Prostate gland (tissue), 2 donors: ENCODE measurements around the gene TRPV3.

ENCODE experiments used
- CTCF ChIP-seq, 4 experiments: fragments of 200-600 bp in 2 of 4; fragments of 450-650 bp in 2 of 4; sonication (generic) in 2 of 4; IDR thresholded peaks; 1 replicate in 3 of 4; 2 replicates in 1 of 4; pipeline ENCODE4 v1.5.1; 2016 to 2019; ENCODE audit warnings: antibody characterized with exemption in 4 of 4, mild to moderate bottlenecking in 2 of 4, moderate library complexity in 2 of 4
- POLR2A ChIP-seq: fragments of 450-650 bp; IDR thresholded peaks from one replicate; pipeline ENCODE4 v1.6.1; 2016; ENCODE audit warnings: antibody characterized with exemption, mild to moderate bottlenecking
- POLR2AphosphoS5 ChIP-seq: sonication (generic); formaldehyde crosslinking; IDR thresholded peaks from one replicate; pipeline ENCODE4 v1.6.1; 2017; ENCODE audit warnings: antibody characterized with exemption

- TF ChIP-seq CTCF (IDR thresholded peaks at IDR 0.05): no peak
- TF ChIP-seq POLR2A: no peak
- no peak for TF ChIP-seq POLR2AphosphoS5
Observed at GRCh38 chr17:3469529-3469928, 88.1 kb downstream of the TRPV3 start.
